ENCODE results near the gene WHAMM. TPM values are rescaled to one million over a fixed set of nuclear protein-coding genes. Genes with fewer than 3 reads are reported as not detected.

The WHAMM gene
- total and polyA plus RNA-seq, 2 of the 4 experiments (the other 2 are of a cell fraction) = 1.4 to 4.1 TPM

DNA sequence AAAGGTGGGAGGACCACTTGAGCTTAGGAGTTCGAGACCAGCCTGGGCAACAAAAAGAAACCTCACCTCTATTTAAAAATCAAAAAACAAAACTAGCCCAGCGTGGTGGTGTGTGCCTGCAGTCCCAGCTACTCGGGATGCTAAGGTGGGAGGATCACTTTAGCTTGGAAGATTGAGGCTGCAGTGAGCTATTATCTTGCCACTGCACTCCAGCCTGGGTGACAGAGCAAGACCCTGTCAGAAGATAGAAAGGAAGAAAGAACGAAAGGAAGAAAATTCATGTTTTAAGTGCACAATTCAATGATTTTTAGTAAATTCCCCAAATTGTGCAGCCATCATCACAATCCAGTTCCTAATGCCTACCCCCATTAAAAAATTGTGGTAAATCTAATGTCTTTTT, 11.3 kb upstream of the WHAMM start:
- BruUV-seq (replicated peaks) = no TSS peak
- H3K4me1 ChIP-seq (ENCODE audit: control insufficient read depth, insufficient read depth, low read length) = no peaks in the 10 kb centered on the region
- dilution Hi-C loops (cut with HindIII; ENCODE audit: low sequenced_read_pairs, unreplicated experiment) (no loop called here), in situ Hi-C loops (cut with MboI; ENCODE audit: low sequenced_read_pairs) (no loop called here), intact Hi-C loops (cut with micrococcal nuclease) (no loop called here)
- no peak overlapping the region for H4K5ac ChIP-seq (ENCODE audit: low read depth, low read length)
- no peak overlapping the region for H2BK15ac ChIP-seq (ENCODE audit: low read depth, low read length)
- H3K23ac ChIP-seq (ENCODE audit: low read depth, low read length) = no peak overlapping the region
- H4K8ac ChIP-seq (ENCODE audit: low read depth in 2 of 2, low read length in 2 of 2) = no peak overlapping the region
- H3K27me3 ChIP-seq (ENCODE audit: control insufficient read depth, insufficient read depth, low read length) = peaks cover 24% of the 10 kb centered on the region
- TF ChIP-seq, protein P1, sequence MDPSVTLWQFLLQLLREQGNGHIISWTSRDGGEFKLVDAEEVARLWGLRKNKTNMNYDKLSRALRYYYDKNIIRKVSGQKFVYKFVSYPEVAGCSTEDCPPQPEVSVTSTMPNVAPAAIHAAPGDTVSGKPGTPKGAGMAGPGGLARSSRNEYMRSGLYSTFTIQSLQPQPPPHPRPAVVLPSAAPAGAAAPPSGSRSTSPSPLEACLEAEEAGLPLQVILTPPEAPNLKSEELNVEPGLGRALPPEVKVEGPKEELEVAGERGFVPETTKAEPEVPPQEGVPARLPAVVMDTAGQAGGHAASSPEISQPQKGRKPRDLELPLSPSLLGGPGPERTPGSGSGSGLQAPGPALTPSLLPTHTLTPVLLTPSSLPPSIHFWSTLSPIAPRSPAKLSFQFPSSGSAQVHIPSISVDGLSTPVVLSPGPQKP (IDR thresholded peaks at IDR 0.05; ENCODE audit: borderline replicate concordance, low read depth, low read length) = no peak
- TF ChIP-seq RAD21 (IDR thresholded peaks at IDR 0.05; ENCODE audit: low read length) = no peak
- TF ChIP-seq USF2 (IDR thresholded peaks at IDR 0.05; ENCODE audit: low read depth, low read length) = no peak
- no peak for TF ChIP-seq SMC3 (IDR thresholded peaks at IDR 0.05; ENCODE audit: low read depth, low read length)
- TF ChIP-seq POLR2A (IDR thresholded peaks at IDR 0.05; ENCODE audit: low read depth, low read length) = no peak
- TF ChIP-seq FOS (IDR thresholded peaks at IDR 0.05; ENCODE audit: low read depth, low read length) = no peak
- no peak overlapping the region for H4K91ac ChIP-seq (ENCODE audit: insufficient read depth, low read depth, low read length)
- H3K27ac ChIP-seq (ENCODE audit: insufficient read depth, low read length) = no peak overlapping the region
- H3K36me3 ChIP-seq (ENCODE audit: control insufficient read depth, insufficient read depth, low read length) = no peaks in the 10 kb centered on the region
- no peaks in the 10 kb centered on the region for H3K9me1 ChIP-seq (ENCODE audit: insufficient read depth, low read length)
- no peak overlapping the region for H2AK9ac ChIP-seq (replicated peaks; ENCODE audit: low read depth, low read length, poor library complexity)
- H2AFZ ChIP-seq (replicated peaks; ENCODE audit: low read length, poor library complexity) = no peak overlapping the region
- no peak overlapping the region for H3K4me3 ChIP-seq (ENCODE audit: insufficient read depth, low read depth, low read length)
- no peaks in the 10 kb centered on the region for H3K9me3 ChIP-seq (ENCODE audit: control insufficient read depth, insufficient read depth, low read length)
- ChIA-PET POLR2A (ENCODE audit: unreplicated experiment) (no interaction called here), CTCF (no interaction called here)
- WGBS, 2 experiments (ENCODE audit: extremely low coverage in 2 of 2, insufficient read length in 1 of 2) = no CpG with 5 or more reads among the region's 4 CpGs
- no peak overlapping the region for H2AK5ac ChIP-seq (ENCODE audit: low read depth, low read length)
- no peak for ATAC-seq (ENCODE audit: low read depth)
- no peaks in the 10 kb centered on the region for H3K79me1 ChIP-seq (ENCODE audit: low read depth in 1 of 2, low read length in 2 of 2)
- H3K4me2 ChIP-seq (ENCODE audit: low read depth, low read length) = no peak overlapping the region
- no peak overlapping the region for H2BK120ac ChIP-seq (ENCODE audit: low read depth, low read length)
- H3K56ac ChIP-seq (ENCODE audit: extremely low read depth, insufficient read depth, low read length) = no peak overlapping the region
- no peak overlapping the region for H2BK5ac ChIP-seq (ENCODE audit: low read depth, low read length, poor library complexity, severe bottlenecking)
- H3K4ac ChIP-seq (ENCODE audit: low read depth, low read length) = no peak overlapping the region
- H2BK20ac ChIP-seq (ENCODE audit: low read depth, low read length) = no peak overlapping the region
- no peaks in the 10 kb centered on the region for H4K20me1 ChIP-seq (ENCODE audit: insufficient read depth, low read length)
- H3K14ac ChIP-seq (replicated peaks; ENCODE audit: low read depth, low read length) = no peak overlapping the region
- no peak for DNase-seq
- no peak overlapping the region for H3K9ac ChIP-seq (ENCODE audit: low read depth, low read length)
- no peak overlapping the region for H3K18ac ChIP-seq (ENCODE audit: low read depth, low read length)
